IMR-90 (cell line): Measurements from ENCODE around the gene MAP4K1.

Experiments used
- ELK1 ChIP-seq: fragments of 150-350 bp; IDR thresholded peaks from 2 replicates; pipeline ENCODE4 v1.6.1; 2016; ENCODE audit warnings: low read depth, mild to moderate bottlenecking, low read length, moderate library complexity, borderline replicate concordance
- MAZ ChIP-seq: IDR thresholded peaks from 2 replicates; pipeline ENCODE4 v1.6.1; 2012; ENCODE audit warnings: low read depth, mild to moderate bottlenecking, low read length, improper control_type of control experiment, moderate library complexity, borderline replicate concordance
- MXI1 ChIP-seq: IDR thresholded peaks from 2 replicates; pipeline ENCODE4 v1.6.1; 2012; ENCODE audit warnings: low read depth, mild to moderate bottlenecking, low read length, moderate library complexity, borderline replicate concordance
- POLR2A ChIP-seq: IDR thresholded peaks from 2 replicates; pipeline ENCODE4 v1.6.1; 2012; ENCODE audit warnings: mild to moderate bottlenecking, low read depth, low read length
- RCOR1 ChIP-seq: IDR thresholded peaks from 2 replicates; pipeline ENCODE4 v1.6.1; 2012; ENCODE audit warnings: mild to moderate bottlenecking, low read length, improper control_type of control experiment; ENCODE audit not compliant: insufficient replicate concordance
- TF ChIP-seq, protein P1 (sequence below): conservative IDR thresholded peaks from 2 replicates; pipeline ENCODE4 v1.5.1; 2012; ENCODE audit warnings: mild to moderate bottlenecking, low read depth, low read length, improper control_type of control experiment

DNA sequence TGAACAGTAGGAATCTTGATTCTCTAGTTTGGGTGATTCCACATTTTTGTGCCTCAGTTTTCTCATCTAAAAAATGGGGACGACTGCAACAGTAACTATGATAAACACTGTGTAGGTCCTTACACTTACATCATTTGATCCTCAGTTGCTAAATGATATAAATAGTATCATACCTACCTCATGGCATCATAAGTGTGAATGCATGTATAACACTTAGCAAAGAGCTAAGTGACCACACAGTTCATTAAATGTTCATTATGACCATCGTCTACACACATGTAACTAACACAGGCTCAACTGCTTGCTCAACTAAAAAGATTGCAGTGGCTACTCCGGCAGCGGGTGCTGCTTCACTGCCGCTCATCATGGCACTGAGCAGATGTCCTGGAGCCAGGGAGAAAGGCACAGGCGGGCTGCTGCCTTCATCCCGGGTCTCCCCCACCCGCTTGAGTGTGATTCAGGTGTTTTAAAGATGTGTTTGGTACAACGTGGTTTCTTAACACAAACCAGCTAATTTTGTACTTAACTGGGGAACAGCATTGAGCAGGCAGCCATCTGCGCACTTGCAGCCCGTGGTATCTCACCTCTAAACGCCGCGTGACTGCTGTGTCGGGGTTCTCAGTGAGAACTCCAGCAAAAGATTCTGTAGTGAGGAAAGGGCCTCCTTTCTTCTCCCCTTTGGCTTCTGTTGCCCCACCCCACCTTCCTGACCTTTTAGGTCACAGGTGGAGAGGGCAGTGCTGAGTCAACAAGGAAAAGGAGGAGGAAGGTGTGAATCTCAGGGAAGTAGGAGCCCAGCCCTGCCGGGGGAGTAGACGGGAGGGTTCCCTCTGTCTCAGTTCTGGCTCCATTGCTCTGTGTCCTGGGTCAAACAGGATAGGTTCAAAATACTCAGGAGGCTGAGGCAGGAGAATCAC is 18.0 kb upstream of the MAP4K1 start:
- TF ChIP-seq RCOR1 (no peak), ELK1 (no peak), MXI1 (no peak), MAZ (no peak), POLR2A (no peak)
- TF ChIP-seq, protein P1, sequence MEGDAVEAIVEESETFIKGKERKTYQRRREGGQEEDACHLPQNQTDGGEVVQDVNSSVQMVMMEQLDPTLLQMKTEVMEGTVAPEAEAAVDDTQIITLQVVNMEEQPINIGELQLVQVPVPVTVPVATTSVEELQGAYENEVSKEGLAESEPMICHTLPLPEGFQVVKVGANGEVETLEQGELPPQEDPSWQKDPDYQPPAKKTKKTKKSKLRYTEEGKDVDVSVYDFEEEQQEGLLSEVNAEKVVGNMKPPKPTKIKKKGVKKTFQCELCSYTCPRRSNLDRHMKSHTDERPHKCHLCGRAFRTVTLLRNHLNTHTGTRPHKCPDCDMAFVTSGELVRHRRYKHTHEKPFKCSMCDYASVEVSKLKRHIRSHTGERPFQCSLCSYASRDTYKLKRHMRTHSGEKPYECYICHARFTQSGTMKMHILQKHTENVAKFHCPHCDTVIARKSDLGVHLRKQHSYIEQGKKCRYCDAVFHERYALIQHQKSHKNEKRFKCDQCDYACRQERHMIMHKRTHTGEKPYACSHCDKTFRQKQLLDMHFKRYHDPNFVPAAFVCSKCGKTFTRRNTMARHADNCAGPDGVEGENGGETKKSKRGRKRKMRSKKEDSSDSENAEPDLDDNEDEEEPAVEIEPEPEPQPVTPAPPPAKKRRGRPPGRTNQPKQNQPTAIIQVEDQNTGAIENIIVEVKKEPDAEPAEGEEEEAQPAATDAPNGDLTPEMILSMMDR, result no peak
